Measurements from ENCODE around the gene ARAP2.

GRCh38 chr4:36043241-36043640 is 201.1 kb downstream of the ARAP2 start:
- TF ChIP-seq CTCF (IDR thresholded peaks at IDR 0.05; ENCODE audit: insufficient read depth, low read length, poor library complexity, severe bottlenecking) (no peak), EZH2phosphoT487 (conservative IDR thresholded peaks at IDR 0.05; ENCODE audit: low read length) (no peak)

All from SU-DHL-6 (cell line).